Measurements from ENCODE around the gene NACC2. TPM values are rescaled to one million over a fixed set of nuclear protein-coding genes. Genes with fewer than 3 reads are reported as not detected.

NACC2 gene
- total and polyA plus RNA-seq, 4 donors: 4.8 to 17.8 (median 8.8) TPM

- H3K9ac ChIP-seq (ENCODE audit: low read depth in 1 of 2, low read length in 2 of 2): no peak overlapping the region
- no peak overlapping the region for H3K27ac ChIP-seq (ENCODE audit: low read depth in 1 of 2, low read length in 2 of 2)
- H3K4me1 ChIP-seq (ENCODE audit: control insufficient read depth in 4 of 4, insufficient read depth in 4 of 4, low read length in 3 of 4): no peaks in the 10 kb centered on the region
- DNase-seq (ENCODE audit: low spot score): no peak
- H3K9me3 ChIP-seq (ENCODE audit: control insufficient read depth in 4 of 4, low read length in 3 of 4): no peaks in the 10 kb centered on the region
- H3K4me3 ChIP-seq (ENCODE audit: low read depth in 1 of 3, low read length in 3 of 3): no peak overlapping the region
- TF ChIP-seq EGR1 (IDR thresholded peaks at IDR 0.05; ENCODE audit: low read depth in 2 of 2) (no peak), ZBTB33 (IDR thresholded peaks at IDR 0.05) (no peak), SP1 (IDR thresholded peaks at IDR 0.05) (no peak), TAF1 (conservative IDR thresholded peaks at IDR 0.05) (no peak), HNF4G (IDR thresholded peaks at IDR 0.05) (no peak), RXRA (IDR thresholded peaks at IDR 0.05) (no peak), FOXA1 (IDR thresholded peaks at IDR 0.05) (no peak), REST (IDR thresholded peaks at IDR 0.05) (no peak), JUND (IDR thresholded peaks at IDR 0.05) (no peak), RAD21 (IDR thresholded peaks at IDR 0.05) (no peak), YY1 (IDR thresholded peaks at IDR 0.05) (no peak), HNF4A (conservative IDR thresholded peaks at IDR 0.05) (no peak), FOXA2 (IDR thresholded peaks at IDR 0.05) (no peak), ATF3 (IDR thresholded peaks at IDR 0.05) (no peak), MAX (IDR thresholded peaks at IDR 0.05) (no peak), NR2F2 (IDR thresholded peaks at IDR 0.05) (no peak), CTCF (IDR thresholded peaks at IDR 0.05; ENCODE audit: low read depth, low read length, missing input control) (no peak), GABPA (IDR thresholded peaks at IDR 0.05 in 1 of 2, conservative IDR thresholded peaks at IDR 0.05 in 1 of 2) (no peak)
- H3K36me3 ChIP-seq (ENCODE audit: control insufficient read depth in 4 of 4, insufficient read depth in 3 of 4, low read depth in 1 of 4, low read length in 3 of 4): no peaks in the 10 kb centered on the region
- H3K27me3 ChIP-seq (ENCODE audit: control insufficient read depth in 4 of 4, insufficient read depth in 4 of 4, low read length in 3 of 4): peaks cover 0 to 3% (median 1%) of the 10 kb centered on the region in 4 donors
- 97% methylated on average over 5 of the region's 5 CpGs for WGBS
Observed at GRCh38 chr9:136140046-136140445, 45.0 kb upstream of the NACC2 start.

Data from liver (tissue), 9 donors.